Panc1 (cell line): Measurements from ENCODE around the gene SDHAF1.

Experiments used
- CTCF ChIP-seq: fragments of 450-650 bp; IDR thresholded peaks from 2 replicates; pipeline ENCODE4 v1.5.1; 2017; ENCODE audit warnings: mild to moderate bottlenecking
- REST ChIP-seq, 2 experiments: IDR thresholded peaks; 2 replicates each; pipeline ENCODE4 v1.6.1; 2011 to 2012; ENCODE audit warnings: low read depth in 2 of 2, control low read depth in 1 of 2, low read length in 1 of 2, mild to moderate bottlenecking in 1 of 2, moderate library complexity in 1 of 2; ENCODE audit not compliant: insufficient read depth in 1 of 2
- TCF7L2 ChIP-seq: IDR thresholded peaks from 2 replicates; pipeline ENCODE4 v1.6.1; 2011; ENCODE audit warnings: mild to moderate bottlenecking, low read depth, low read length, inconsistent platforms

GRCh38 chr19:35993923-35994598 lies 927 bp upstream of the SDHAF1 start:
- TF ChIP-seq CTCF, result peak; percentile 80
- TF ChIP-seq TCF7L2, result no peak
- no peak for TF ChIP-seq REST (IDR thresholded peaks at IDR 0.05; ENCODE audit: insufficient read depth in 1 of 2, low read depth in 2 of 2, low read length in 1 of 2)
